Left renal cortex interstitium (tissue), 4 donors: ENCODE data around the gene SHROOM3. TPM values are rescaled to one million over a fixed set of nuclear protein-coding genes. Genes with fewer than 3 reads are reported as not detected.

Source experiments
- DNase-seq, 4 donors: peaks; one replicate each; pipeline ENCODE4 v3.0.0-alpha.2; 2013; ENCODE audit warnings: low read depth in 4 of 4, low spot score in 2 of 4, missing footprints in 1 of 4
- polyA plus RNA-seq, 4 donors: library from polyadenylated mRNA; unstranded; fragments of 120-200 nt; gene quantifications; one replicate each; pipeline ENCODE4 v1.2.1, GENCODE V29; 2013; ENCODE audit not compliant: insufficient read length in 4 of 4

Gene SHROOM3
- polyA plus RNA-seq, 4 donors, result 31.8 to 45.9 (median 37.8) TPM

GRCh38 chr4:76758996-76759395 is 324.0 kb downstream of the SHROOM3 start:
- no peak for DNase-seq

GRCh38 chr4:76760193-76760592 is 325.2 kb downstream of the SHROOM3 start:
- no peak for DNase-seq

- no peak for DNase-seq
Measured at GRCh38 chr4:76762137-76763130, 327.4 kb downstream of the SHROOM3 start.

- DNase-seq, result no peak
Measured at GRCh38 chr4:76764251-76764650, 329.2 kb downstream of the SHROOM3 start.

GRCh38 chr4:76765473-76766183 is 330.6 kb downstream of the SHROOM3 start:
- no peak for DNase-seq

GRCh38 chr4:76767983-76768382 is 333.0 kb downstream of the SHROOM3 start:
- DNase-seq, result no peak

GRCh38 chr4:76772498-76773106 is 337.6 kb downstream of the SHROOM3 start:
- DNase-seq, result no peak

GRCh38 chr4:76773766-76774165 is 338.7 kb downstream of the SHROOM3 start:
- no peak for DNase-seq

GRCh38 chr4:76779740-76780459 is 344.9 kb downstream of the SHROOM3 start:
- DNase-seq, result no peak

GRCh38 chr4:76780781-76781697 is 346.0 kb downstream of the SHROOM3 start:
- no peak for DNase-seq

GRCh38 chr4:76781698-76782595 is 346.9 kb downstream of the SHROOM3 start:
- DNase-seq, result no peak

- no peak for DNase-seq
Measured at GRCh38 chr4:76782837-76783236, 347.8 kb downstream of the SHROOM3 start.

GRCh38 chr4:76783836-76784235 is 348.8 kb downstream of the SHROOM3 start:
- DNase-seq, result no peak

GRCh38 chr4:76784237-76784636 is 349.2 kb downstream of the SHROOM3 start:
- DNase-seq, result no peak

- no peak for DNase-seq
Measured at GRCh38 chr4:76787898-76788297, 352.9 kb downstream of the SHROOM3 start.

GRCh38 chr4:76790377-76790776 is 355.3 kb downstream of the SHROOM3 start:
- DNase-seq, result no peak

GRCh38 chr4:76791479-76791878 is 356.4 kb downstream of the SHROOM3 start:
- DNase-seq, result no peak

- no peak for DNase-seq
Measured at GRCh38 chr4:76792418-76792817, 357.4 kb downstream of the SHROOM3 start.
